GM23338 (cell line): ENCODE results near the gene FICD. TPM values are rescaled to one million over a fixed set of nuclear protein-coding genes. Genes with fewer than 3 reads are reported as not detected.

ENCODE experiments used
- ATAC-seq: fragments of 200-7000 bp; cut with Tn5 transposase; 3 replicates; pipeline ENCODE4 v1.9.1; 2020
- DNase-seq: peaks from one replicate; pipeline ENCODE4 v3.0.0-alpha.2; 2015; ENCODE audit warnings: low spot score
- H2AFZ ChIP-seq: fragments of 200-600 bp; sonication (generic); 2 replicates; pipeline ENCODE4 v1.8.0; 2016; ENCODE audit warnings: antibody characterized with exemption, mild to moderate bottlenecking, moderate library complexity
- H3F3A ChIP-seq: fragments of 200-600 bp; sonication (generic); replicated peaks from 2 replicates; pipeline ENCODE4 v1.8.0; 2017; ENCODE audit warnings: antibody characterized with exemption, mixed run types, low read depth
- H3K27ac ChIP-seq: fragments of 200-600 bp; sonication (generic); 2 replicates; pipeline ENCODE4 v1.6.1; 2016; ENCODE audit warnings: low read depth
- H3K27me3 ChIP-seq: fragments of 200-600 bp; sonication (generic); 2 replicates; pipeline ENCODE4 v1.8.0; 2016; ENCODE audit warnings: mild to moderate bottlenecking, mixed run types, moderate library complexity; ENCODE audit not compliant: insufficient read depth
- H3K36me3 ChIP-seq: fragments of 200-600 bp; sonication (generic); 2 replicates; pipeline ENCODE4 v1.8.0; 2016; ENCODE audit warnings: mild to moderate bottlenecking; ENCODE audit not compliant: insufficient read depth
- H3K4me1 ChIP-seq: fragments of 200-600 bp; sonication (generic); 2 replicates; pipeline ENCODE4 v1.8.0; 2016; ENCODE audit warnings: mild to moderate bottlenecking, moderate library complexity; ENCODE audit not compliant: insufficient read depth
- H3K4me2 ChIP-seq: fragments of 200-600 bp; sonication (generic); 2 replicates; pipeline ENCODE4 v1.7.1; 2017; ENCODE audit warnings: mixed run types
- H3K4me3 ChIP-seq: fragments of 200-600 bp; sonication (generic); 2 replicates; pipeline ENCODE4 v1.6.1; 2016; ENCODE audit warnings: mixed run types
- H3K79me2 ChIP-seq: fragments of 200-600 bp; sonication (generic); replicated peaks from 2 replicates; pipeline ENCODE4 v1.8.0; 2017; ENCODE audit warnings: mild to moderate bottlenecking; ENCODE audit not compliant: insufficient read depth
- H3K9me2 ChIP-seq: fragments of 200-600 bp; sonication (generic); 2 replicates; pipeline ENCODE4 v1.8.0; 2017; ENCODE audit not compliant: insufficient read depth
- H4K20me1 ChIP-seq: fragments of 200-600 bp; sonication (generic); replicated peaks from 2 replicates; pipeline ENCODE4 v1.8.0; 2017; ENCODE audit warnings: mild to moderate bottlenecking; ENCODE audit not compliant: insufficient read depth
- H3K27ac Mint-ChIP-seq: 2 replicates; pipeline ENCODE4 v1.8.0; 2020; ENCODE audit warnings: inconsistent platforms, mild to moderate bottlenecking, moderate library complexity, mixed read lengths
- H3K27me3 Mint-ChIP-seq: 3 replicates; pipeline ENCODE4 v1.8.0; 2022; ENCODE audit warnings: low read depth, mild to moderate bottlenecking, moderate library complexity, mixed read lengths, inconsistent platforms; ENCODE audit not compliant: insufficient read depth, poor library complexity
- H3K36me3 Mint-ChIP-seq: 3 replicates; pipeline ENCODE4 v1.8.0; 2021; ENCODE audit warnings: low read depth, mild to moderate bottlenecking, inconsistent platforms, moderate library complexity, mixed read lengths
- H3K4me1 Mint-ChIP-seq: 3 replicates; pipeline ENCODE4 v1.8.0; 2020; ENCODE audit warnings: mild to moderate bottlenecking, inconsistent platforms, mixed read lengths
- H3K4me3 Mint-ChIP-seq: 3 replicates; pipeline ENCODE4 v1.8.0; 2021; ENCODE audit warnings: moderate library complexity, mild to moderate bottlenecking, inconsistent platforms, mixed read lengths
- H3K9me3 Mint-ChIP-seq: 3 replicates; pipeline ENCODE4 v1.8.0; 2020; ENCODE audit warnings: moderate library complexity, mild to moderate bottlenecking, inconsistent platforms, mixed read lengths
- CREB1 ChIP-seq: fragments of 250-450 bp; sonication (Bioruptor Pico); IDR thresholded peaks from 2 replicates; pipeline ENCODE4 v1.5.0; 2020; ENCODE audit warnings: low read depth, mild to moderate bottlenecking, moderate library complexity
- CTCF ChIP-seq, 2 experiments: fragments of 200-600 bp in 1 of 2; sonication (generic) in 1 of 2; conservative IDR thresholded peaks; 2 replicates each; pipeline versions ENCODE4 v1.5.1 to v1.6.1; 2016 to 2017; ENCODE audit warnings: antibody characterized with exemption in 2 of 2, low read depth in 2 of 2, mild to moderate bottlenecking in 2 of 2, moderate library complexity in 1 of 2
- ETS1 ChIP-seq: IDR thresholded peaks from 2 replicates; pipeline ENCODE4 v1.6.1; 2016; ENCODE audit warnings: antibody characterized with exemption
- EZH2 ChIP-seq: fragments of 200-600 bp; sonication (generic); IDR thresholded peaks from one replicate; pipeline ENCODE4 v1.8.0; 2017; ENCODE audit warnings: antibody characterized with exemption, mild to moderate bottlenecking, low read depth; ENCODE audit not compliant: unreplicated experiment
- EZH2phosphoT487 ChIP-seq: fragments of 200-600 bp; sonication (generic); IDR thresholded peaks from one replicate; pipeline ENCODE4 v1.8.1; 2018; ENCODE audit warnings: antibody characterized with exemption; ENCODE audit not compliant: unreplicated experiment
- JUNB ChIP-seq: IDR thresholded peaks from one replicate; pipeline ENCODE4 v1.6.1; 2016; ENCODE audit warnings: antibody characterized with exemption; ENCODE audit not compliant: unreplicated experiment
- NANOG ChIP-seq: IDR thresholded peaks from 2 replicates; pipeline ENCODE4 v1.6.1; 2016; ENCODE audit warnings: antibody characterized with exemption, borderline replicate concordance
- POLR2AphosphoS5 ChIP-seq: IDR thresholded peaks from 2 replicates; pipeline ENCODE4 v1.6.1; 2016; ENCODE audit warnings: antibody characterized with exemption, low read depth
- REST ChIP-seq: IDR thresholded peaks from one replicate; pipeline ENCODE4 v1.6.1; 2018; ENCODE audit warnings: antibody characterized with exemption; ENCODE audit not compliant: unreplicated experiment
- STAT1 ChIP-seq: IDR thresholded peaks from one replicate; pipeline ENCODE4 v1.6.1; 2016; ENCODE audit warnings: antibody characterized with exemption; ENCODE audit not compliant: unreplicated experiment
- ZNF114 ChIP-seq: fragments of 250-450 bp; sonication (Bioruptor Pico); IDR thresholded peaks from 2 replicates; pipeline ENCODE4 v1.5.0; 2020; ENCODE audit warnings: mild to moderate bottlenecking, moderate library complexity
- ZNF331 ChIP-seq: fragments of 250-450 bp; sonication (Bioruptor Pico); IDR thresholded peaks from 2 replicates; pipeline ENCODE4 v1.5.0; 2020; ENCODE audit warnings: low read depth, mild to moderate bottlenecking, moderate library complexity
- polyA plus RNA-seq: library from polyadenylated mRNA; unstranded; fragments of >200 nt; fragmentation: Nextera tagmentation; extraction: Ambion mirVana; gene quantifications from 2 replicates; pipeline ENCODE4 v1.2.1, GENCODE V29; 2016
- total RNA-seq: library from RNA; depleted of rRNA; stranded (reverse); fragments of >200 nt; shearing (Covaris generic); gene quantifications from 2 replicates; pipeline ENCODE4 v1.2.3, GENCODE V29; 2014
- TF ChIP-seq, protein P1 (sequence below): fragments of 250-450 bp; sonication (Bioruptor Pico); IDR thresholded peaks from 2 replicates; pipeline ENCODE4 v1.5.0; 2020; ENCODE audit warnings: mild to moderate bottlenecking, moderate library complexity

Gene FICD
- total and polyA plus RNA-seq, 2 experiments from 2014 or later = 4.9 to 5.3 TPM

DNA sequence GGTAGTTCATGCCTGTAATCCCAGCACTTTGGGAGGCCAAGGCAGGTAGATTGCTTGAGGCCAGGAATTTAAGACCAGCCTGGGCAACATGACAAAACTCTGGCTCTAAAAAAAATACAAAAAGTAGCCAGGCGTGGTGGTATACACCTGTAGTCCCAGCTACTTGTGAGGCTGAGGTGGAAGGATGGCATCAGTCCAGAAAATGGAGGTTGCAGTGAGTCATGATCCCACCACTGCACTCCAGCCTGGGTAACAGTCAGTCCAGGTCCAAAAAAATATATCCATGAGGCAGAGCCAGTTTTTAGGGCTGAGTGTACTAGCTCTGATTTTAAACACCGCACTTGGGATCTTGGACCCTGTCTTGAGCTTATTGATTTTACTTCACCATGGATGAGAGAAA lies 30.6 kb upstream of the FICD start:
- Mint-ChIP-seq H3K27ac (no peak overlapping the region), H3K9me3 (peaks cover 17% of the 10 kb centered on the region), H3K4me1 (peaks cover 10% of the 10 kb centered on the region), H3K4me3 (no peak overlapping the region), H3K36me3 (peaks cover 2% of the 10 kb centered on the region; the same call in 1 of the 3 replicates), H3K27me3 (no peaks in the 10 kb centered on the region)
- Histone ChIP-seq H4K20me1 (no peaks in the 10 kb centered on the region), H3K36me3 (no peaks in the 10 kb centered on the region), H3K4me2 (no peak overlapping the region), H3K4me1 (peaks cover 6% of the 10 kb centered on the region; the same call in 1 of the 2 replicates), H3K27ac (no peak overlapping the region), H3F3A (no peaks in the 10 kb centered on the region), H3K4me3 (no peak overlapping the region), H3K27me3 (no peaks in the 10 kb centered on the region), H3K79me2 (no peaks in the 10 kb centered on the region), H2AFZ (no peak overlapping the region), H3K9me2 (no peaks in the 10 kb centered on the region; the same call in 1 of the 2 replicates)
- DNase-seq (no peak), ATAC-seq (no peak)
- TF ChIP-seq ETS1 (no peak), ZNF114 (CRISPR knock-in tag) (no peak), CREB1 (no peak), CTCF (conservative IDR thresholded peaks at IDR 0.05; ENCODE audit: low read depth in 2 of 2) (no peak), ZNF331 (no peak), EZH2phosphoT487 (no peak), JUNB (no peak), NANOG (no peak), STAT1 (no peak), REST (no peak), EZH2 (no peak), POLR2AphosphoS5 (no peak)
- TF ChIP-seq, protein P1, sequence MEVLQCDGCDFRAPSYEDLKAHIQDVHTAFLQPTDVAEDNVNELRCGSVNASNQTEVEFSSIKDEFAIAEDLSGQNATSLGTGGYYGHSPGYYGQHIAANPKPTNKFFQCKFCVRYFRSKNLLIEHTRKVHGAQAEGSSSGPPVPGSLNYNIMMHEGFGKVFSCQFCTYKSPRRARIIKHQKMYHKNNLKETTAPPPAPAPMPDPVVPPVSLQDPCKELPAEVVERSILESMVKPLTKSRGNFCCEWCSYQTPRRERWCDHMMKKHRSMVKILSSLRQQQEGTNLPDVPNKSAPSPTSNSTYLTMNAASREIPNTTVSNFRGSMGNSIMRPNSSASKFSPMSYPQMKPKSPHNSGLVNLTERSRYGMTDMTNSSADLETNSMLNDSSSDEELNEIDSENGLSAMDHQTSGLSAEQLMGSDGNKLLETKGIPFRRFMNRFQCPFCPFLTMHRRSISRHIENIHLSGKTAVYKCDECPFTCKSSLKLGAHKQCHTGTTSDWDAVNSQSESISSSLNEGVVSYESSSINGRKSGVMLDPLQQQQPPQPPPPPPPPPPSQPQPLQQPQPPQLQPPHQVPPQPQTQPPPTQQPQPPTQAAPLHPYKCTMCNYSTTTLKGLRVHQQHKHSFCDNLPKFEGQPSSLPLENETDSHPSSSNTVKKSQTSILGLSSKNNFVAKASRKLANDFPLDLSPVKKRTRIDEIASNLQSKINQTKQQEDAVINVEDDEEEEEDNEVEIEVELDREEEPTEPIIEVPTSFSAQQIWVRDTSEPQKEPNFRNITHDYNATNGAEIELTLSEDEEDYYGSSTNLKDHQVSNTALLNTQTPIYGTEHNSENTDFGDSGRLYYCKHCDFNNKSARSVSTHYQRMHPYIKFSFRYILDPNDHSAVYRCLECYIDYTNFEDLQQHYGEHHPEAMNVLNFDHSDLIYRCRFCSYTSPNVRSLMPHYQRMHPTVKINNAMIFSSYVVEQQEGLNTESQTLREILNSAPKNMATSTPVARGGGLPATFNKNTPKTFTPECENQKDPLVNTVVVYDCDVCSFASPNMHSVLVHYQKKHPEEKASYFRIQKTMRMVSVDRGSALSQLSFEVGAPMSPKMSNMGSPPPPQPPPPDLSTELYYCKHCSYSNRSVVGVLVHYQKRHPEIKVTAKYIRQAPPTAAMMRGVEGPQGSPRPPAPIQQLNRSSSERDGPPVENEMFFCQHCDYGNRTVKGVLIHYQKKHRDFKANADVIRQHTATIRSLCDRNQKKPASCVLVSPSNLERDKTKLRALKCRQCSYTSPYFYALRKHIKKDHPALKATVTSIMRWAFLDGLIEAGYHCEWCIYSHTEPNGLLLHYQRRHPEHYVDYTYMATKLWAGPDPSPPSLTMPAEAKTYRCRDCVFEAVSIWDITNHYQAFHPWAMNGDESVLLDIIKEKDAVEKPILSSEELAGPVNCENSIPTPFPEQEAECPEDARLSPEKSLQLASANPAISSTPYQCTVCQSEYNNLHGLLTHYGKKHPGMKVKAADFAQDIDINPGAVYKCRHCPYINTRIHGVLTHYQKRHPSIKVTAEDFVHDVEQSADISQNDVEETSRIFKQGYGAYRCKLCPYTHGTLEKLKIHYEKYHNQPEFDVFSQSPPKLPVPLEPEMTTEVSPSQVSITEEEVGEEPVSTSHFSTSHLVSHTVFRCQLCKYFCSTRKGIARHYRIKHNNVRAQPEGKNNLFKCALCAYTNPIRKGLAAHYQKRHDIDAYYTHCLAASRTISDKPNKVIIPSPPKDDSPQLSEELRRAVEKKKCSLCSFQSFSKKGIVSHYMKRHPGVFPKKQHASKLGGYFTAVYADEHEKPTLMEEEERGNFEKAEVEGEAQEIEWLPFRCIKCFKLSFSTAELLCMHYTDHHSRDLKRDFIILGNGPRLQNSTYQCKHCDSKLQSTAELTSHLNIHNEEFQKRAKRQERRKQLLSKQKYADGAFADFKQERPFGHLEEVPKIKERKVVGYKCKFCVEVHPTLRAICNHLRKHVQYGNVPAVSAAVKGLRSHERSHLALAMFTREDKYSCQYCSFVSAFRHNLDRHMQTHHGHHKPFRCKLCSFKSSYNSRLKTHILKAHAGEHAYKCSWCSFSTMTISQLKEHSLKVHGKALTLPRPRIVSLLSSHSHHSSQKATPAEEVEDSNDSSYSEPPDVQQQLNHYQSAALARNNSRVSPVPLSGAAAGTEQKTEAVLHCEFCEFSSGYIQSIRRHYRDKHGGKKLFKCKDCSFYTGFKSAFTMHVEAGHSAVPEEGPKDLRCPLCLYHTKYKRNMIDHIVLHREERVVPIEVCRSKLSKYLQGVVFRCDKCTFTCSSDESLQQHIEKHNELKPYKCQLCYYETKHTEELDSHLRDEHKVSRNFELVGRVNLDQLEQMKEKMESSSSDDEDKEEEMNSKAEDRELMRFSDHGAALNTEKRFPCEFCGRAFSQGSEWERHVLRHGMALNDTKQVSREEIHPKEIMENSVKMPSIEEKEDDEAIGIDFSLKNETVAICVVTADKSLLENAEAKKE (CRISPR knock-in tag) = no peak
